ENCODE data around the gene CLDN7.

DNA sequence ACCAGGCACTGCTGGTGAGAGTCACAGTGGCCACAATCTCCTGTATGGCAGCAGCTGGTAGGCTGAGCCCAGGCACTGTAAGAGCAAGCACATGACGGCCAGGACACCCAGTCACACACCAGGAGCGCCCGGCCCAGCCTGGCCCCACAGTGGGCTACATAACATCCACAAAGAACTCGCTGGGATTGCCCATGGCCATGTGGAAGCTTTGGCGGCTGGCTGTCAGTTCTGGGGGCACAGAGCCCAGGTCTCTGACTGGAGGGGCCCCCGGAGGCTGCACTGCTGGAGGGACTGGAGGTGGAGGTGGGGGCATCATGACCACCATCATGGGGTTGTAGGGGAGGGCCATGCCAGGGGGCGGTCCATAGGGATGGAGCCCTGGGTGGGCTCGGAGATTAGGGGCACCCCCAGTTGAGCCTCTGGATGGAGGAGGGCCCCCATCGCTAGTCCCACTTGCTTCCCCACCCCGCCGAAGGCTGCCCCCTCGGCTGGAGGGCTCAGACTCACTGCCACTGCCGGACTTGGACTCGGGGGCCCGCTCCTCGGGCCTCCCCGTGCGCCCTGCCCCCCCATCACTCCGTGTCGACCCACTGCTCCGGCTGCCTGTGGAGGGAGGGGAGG is 36.5 kb downstream of the CLDN7 start:
- no peak for TF ChIP-seq EZH2 (IDR thresholded peaks at IDR 0.05; ENCODE audit: insufficient read depth, low read length)
- TF ChIP-seq, protein P1, sequence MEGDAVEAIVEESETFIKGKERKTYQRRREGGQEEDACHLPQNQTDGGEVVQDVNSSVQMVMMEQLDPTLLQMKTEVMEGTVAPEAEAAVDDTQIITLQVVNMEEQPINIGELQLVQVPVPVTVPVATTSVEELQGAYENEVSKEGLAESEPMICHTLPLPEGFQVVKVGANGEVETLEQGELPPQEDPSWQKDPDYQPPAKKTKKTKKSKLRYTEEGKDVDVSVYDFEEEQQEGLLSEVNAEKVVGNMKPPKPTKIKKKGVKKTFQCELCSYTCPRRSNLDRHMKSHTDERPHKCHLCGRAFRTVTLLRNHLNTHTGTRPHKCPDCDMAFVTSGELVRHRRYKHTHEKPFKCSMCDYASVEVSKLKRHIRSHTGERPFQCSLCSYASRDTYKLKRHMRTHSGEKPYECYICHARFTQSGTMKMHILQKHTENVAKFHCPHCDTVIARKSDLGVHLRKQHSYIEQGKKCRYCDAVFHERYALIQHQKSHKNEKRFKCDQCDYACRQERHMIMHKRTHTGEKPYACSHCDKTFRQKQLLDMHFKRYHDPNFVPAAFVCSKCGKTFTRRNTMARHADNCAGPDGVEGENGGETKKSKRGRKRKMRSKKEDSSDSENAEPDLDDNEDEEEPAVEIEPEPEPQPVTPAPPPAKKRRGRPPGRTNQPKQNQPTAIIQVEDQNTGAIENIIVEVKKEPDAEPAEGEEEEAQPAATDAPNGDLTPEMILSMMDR (IDR thresholded peaks at IDR 0.05; ENCODE audit: insufficient read depth, low read depth, low read length) = no peak
